NCI-H2107 treated with DMSO at 0.1 percent for 48 hours (cell line): ENCODE results near the gene RPS3.

Source experiments
- DNase-seq: peaks from one replicate; lab custom pipeline; 2025; ENCODE audit not compliant: unreplicated experiment; lab: John Stamatoyannopoulos, UW

RPS3 gene

GRCh38 chr11:75434886-75435570, 35.7 kb downstream of the RPS3 start:
- no peak for DNase-seq

GRCh38 chr11:75435571-75435925, 36.2 kb downstream of the RPS3 start:
- DNase-seq, result no peak

- DNase-seq, result no peak
Observed at GRCh38 chr11:75436806-75437205, 37.5 kb downstream of the RPS3 start.

DNA sequence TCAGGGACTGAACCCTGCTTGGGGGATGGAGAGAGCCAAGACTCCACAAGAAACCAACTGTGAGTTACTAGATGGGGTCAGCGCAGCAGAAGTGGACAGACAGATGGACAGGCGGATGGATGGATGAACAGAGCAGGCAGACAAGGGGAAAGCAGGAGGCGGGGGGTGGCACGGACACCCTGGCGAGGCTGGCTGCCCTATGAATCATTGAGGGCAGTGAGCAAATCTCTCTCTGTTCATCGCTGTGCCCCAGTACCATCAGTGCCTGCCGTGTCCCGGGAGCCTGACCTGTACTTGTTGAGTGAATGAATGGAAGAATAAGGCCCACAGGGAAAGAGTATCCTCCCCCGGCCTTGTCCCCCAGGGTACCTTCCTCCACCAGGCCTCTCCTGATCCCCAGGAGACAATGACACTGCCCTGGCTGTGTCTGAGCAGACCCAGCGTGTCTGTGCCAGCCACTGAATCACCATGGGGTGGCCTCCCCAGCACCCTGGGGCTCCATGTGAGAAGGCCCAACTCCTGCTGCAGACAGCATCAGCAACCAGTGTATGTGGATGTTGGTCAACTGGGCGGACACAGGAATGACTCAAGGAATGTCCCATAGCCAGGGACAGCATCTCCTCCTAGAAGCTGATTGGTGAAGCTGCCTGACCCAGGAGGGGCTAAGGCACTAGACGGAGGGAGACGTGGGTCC, 38.8 kb downstream of the RPS3 start:
- no peak for DNase-seq

DNA sequence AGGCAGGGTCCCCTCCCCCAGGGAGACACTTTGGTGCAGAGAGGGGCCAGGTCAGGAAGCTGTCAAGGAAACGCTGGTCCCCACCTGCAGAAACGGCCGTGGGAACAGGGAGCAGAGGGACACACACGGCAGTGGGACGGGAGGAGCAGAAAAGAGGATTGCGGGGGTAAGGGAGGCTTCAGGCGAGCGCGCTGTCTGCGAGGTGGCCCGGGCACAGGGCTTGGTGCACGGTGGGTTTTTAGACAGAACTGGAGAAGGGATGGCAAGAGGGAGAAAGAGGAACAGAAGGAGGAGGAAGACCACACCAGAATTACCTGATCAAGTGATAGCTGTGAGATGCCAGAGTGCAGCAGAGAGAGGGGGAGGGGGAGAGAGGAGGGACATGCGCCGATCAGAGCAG, 39.7 kb downstream of the RPS3 start:
- DNase-seq, result no peak

GRCh38 chr11:75439495-75440120, 40.3 kb downstream of the RPS3 start:
- DNase-seq, result no peak

- no peak for DNase-seq
Observed at GRCh38 chr11:75440960-75441803, 41.9 kb downstream of the RPS3 start.

GRCh38 chr11:75441804-75442132, 42.5 kb downstream of the RPS3 start:
- no peak for DNase-seq

- DNase-seq, result no peak
Observed at GRCh38 chr11:75442161-75442885, 43.0 kb downstream of the RPS3 start.

- no peak for DNase-seq
Observed at GRCh38 chr11:75443043-75443442, 43.7 kb downstream of the RPS3 start.

DNA sequence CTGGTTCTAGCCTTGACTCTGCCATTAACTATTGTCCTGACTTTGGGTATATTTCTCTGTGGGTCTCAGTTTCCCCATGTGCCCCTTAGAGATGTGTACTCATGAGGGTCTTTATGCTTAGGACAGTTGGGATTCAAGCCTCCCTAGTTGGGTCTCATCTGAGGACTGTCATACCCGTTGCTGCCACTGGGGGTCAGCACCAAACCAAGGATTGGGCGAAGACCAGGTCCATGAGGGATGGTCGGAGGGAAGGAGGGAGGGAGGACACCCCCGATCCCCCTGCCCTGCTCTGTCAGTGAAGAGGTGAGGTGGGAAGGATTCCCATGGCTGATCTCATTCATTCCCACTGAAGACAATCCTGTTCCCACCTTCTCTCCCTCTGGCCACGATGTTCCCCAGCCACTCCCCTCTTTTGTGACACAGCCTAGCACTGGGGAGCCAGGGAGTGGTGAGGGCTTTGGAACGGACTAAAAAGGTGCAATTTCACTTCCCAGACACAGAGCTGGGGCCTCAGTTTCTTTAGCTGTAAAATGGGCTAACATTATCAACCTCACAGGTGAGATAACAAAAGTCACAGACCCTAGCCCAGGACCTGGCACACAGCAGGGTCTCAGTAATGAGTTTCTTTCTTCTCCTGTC, 46.1 kb downstream of the RPS3 start:
- peak; percentile 14 for DNase-seq

GRCh38 chr11:75447415-75447814, 48.1 kb downstream of the RPS3 start:
- DNase-seq, result no peak

- no peak for DNase-seq
Observed at GRCh38 chr11:75449271-75449670, 50.0 kb downstream of the RPS3 start.

- DNase-seq, result no peak
Observed at GRCh38 chr11:75449776-75450175, 50.5 kb downstream of the RPS3 start.

- DNase-seq, result no peak
Observed at GRCh38 chr11:75450236-75450635, 50.9 kb downstream of the RPS3 start.

DNA sequence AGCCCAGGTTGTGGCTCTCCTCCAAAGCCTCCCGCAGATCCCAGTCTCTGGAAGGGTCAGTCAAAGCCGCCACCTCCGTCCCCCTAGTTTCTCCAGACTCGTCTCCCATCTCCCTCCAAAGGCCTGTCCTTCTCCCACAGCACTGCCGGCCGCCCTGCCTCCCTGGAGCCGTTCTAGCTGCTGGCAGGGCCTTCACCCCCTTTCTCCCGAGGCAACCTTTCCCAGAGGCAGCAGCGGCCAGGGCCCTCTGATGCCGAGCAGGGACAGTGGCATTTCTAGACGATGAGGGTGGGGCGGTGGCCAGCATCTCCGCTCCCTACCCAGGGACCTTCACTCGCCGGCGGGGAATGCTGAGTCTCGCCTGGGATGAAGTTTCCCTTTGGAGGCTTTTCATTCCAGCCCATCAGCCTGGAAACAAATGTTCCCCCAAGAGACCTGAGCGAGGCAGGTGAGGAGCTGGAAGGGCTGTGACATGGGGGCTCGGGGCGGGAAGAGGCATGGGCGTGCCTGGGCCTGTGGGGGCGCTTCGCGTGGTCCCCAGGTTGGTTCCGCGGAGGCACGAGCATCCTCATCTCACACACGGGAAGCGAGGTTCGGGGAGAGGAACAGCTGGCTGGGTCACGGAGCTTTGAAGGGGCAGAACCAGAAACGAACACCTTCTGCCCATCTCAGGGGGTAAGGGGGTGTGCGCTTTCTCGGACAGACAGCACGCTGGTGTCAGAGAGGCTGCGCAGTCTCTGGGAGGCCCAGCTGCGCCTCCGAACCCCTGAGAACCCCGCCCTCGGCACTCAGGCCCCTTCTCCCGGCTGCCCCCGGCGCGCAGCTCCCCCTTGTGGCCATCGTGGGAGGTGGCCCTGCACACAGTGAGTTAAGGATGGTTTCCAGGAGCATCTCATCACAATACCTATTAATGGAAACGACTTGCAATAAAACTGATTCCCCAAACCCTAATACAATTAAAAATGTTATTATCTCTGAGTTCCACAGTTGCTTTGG, 51.8 kb downstream of the RPS3 start:
- no peak for DNase-seq

DNA sequence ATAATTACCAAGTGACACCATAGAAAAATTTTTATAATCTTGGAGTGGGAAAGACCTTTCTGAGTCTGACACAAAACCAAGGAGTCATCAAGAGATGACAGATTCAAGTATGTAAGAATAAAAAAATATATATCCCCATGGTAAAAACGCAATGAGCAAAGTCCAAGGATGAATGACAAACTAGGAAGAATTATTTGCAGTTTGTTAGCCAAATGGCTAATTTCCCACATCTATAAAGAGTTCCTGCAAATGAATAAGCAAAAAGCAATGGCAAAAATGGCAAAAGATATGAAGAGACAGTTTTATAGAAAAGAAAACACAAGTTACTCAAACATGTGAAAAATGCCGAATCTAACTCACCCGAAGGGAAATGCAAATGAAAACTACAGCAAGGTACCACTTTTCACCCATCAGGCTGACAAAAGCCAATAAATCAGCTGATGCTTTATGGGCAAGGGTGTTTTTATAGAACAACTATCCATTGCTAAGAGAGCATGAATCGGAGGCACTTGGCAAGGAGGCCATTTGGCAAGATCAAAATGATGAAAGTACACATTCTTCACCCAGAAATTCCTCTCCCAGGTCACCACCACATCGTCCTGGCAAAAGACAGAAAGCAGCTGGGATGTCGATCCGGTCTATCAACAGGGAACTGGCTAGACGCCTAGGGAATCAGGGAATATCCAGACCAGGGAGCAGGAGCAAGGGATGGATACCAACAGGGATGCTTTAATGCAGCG, 54.8 kb downstream of the RPS3 start:
- no peak for DNase-seq

DNA sequence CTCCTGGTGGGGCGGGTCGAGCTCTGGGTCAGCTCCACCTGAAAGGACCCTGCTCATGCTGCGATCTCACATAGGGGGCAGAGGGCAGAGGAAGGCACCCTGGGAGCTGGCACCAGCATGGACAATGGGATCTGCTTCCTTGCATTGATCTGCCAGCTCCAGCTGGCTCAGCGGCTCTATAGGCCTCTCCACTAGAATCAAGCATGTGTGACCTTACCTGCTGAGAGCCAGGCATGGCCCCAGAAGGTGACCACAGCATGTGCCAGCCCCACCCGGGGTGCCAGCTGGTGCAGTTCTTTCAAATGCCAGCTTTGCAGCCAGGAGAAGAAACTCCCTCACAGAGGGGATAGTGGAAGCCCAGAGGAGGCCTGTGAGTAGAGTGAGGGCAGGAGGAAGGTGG, 55.7 kb downstream of the RPS3 start:
- no peak for DNase-seq
